PC-9 (cell line): ENCODE results near the gene IRF4.

ENCODE experiments used
- CTCF ChIP-seq: fragments of 200-600 bp; sonication (generic); conservative IDR thresholded peaks from 2 replicates; pipeline ENCODE4 v1.6.1; 2017; ENCODE audit warnings: mixed run types, antibody characterized with exemption, mild to moderate bottlenecking, moderate library complexity
- EZH2 ChIP-seq: fragments of 200-600 bp; sonication (generic); IDR thresholded peaks from 2 replicates; pipeline ENCODE4 v1.8.0; 2017; ENCODE audit warnings: antibody characterized with exemption, low read depth

- TF ChIP-seq CTCF (no peak), EZH2 (no peak)
Observed at GRCh38 chr6:345747-346385, 45.7 kb upstream of the IRF4 start.
